Measurements from ENCODE around the gene UNC80. TPM values are rescaled to one million over a fixed set of nuclear protein-coding genes. Genes with fewer than 3 reads are reported as not detected.

Gene UNC80
- total and polyA plus RNA-seq, 2 experiments from 2014 or later, result not detected

DNA sequence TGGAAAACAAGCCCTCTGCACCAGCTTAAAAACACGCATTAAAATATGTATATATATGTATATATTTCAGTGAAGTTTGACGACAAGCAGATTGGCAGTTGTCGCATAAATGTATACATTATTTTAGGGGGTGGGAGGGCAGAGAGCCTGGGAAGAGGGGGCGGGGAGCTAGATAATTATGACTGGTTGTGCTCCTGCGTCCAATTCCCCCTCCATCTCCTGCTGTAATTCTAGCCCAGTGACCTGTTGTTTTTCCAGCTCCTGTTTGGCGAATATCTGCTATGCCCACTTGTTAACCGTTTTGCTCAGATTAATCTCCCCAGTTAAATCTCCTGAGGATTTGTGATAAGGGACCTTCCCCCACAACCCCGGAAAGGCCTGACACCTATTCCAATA, 656 bp downstream of the UNC80 start:
- H3K27ac ChIP-seq, result no peak overlapping the region
- peaks cover 8% of the 10 kb centered on the region; the same call in 1 of the 2 replicates for H3K27me3 ChIP-seq (replicated peaks; ENCODE audit: insufficient read depth)
- H3K9ac ChIP-seq, result no peak overlapping the region
- TF ChIP-seq EZH2phosphoT487 (IDR thresholded peaks at IDR 0.05; ENCODE audit: insufficient read depth, low read depth), result no peak
- TF ChIP-seq EZH2 (IDR thresholded peaks at IDR 0.05; ENCODE audit: insufficient read depth, poor library complexity, severe bottlenecking), result no peak
- no peaks in the 10 kb centered on the region for H3F3A ChIP-seq (ENCODE audit: insufficient read depth)
- H4K20me1 ChIP-seq (ENCODE audit: insufficient read depth), result no peaks in the 10 kb centered on the region
- H2AFZ ChIP-seq, result no peak overlapping the region
- no peak for DNase-seq
- H3K79me2 ChIP-seq (ENCODE audit: insufficient read depth), result no peaks in the 10 kb centered on the region
- H3K4me2 ChIP-seq (ENCODE audit: unreplicated experiment), result no peak overlapping the region
- WGBS, 2 experiments (ENCODE audit: low coverage in 1 of 2, low lambda C conversion rate in 2 of 2, missing lambda C conversion rate in 2 of 2), result 19 to 21% methylated on average over 8 of the region's 8 CpGs
- in situ Hi-C loops (cut with MboI), result no loop called here
- no peaks in the 10 kb centered on the region for H3K9me3 ChIP-seq (ENCODE audit: low read depth)
- H3K4me3 ChIP-seq, result no peak overlapping the region; the same call in 1 of the 2 replicates
- no peaks in the 10 kb centered on the region for H3K4me1 ChIP-seq (ENCODE audit: insufficient read depth)
- no peaks in the 10 kb centered on the region for H3K9me2 ChIP-seq (ENCODE audit: insufficient read depth)
- no peaks in the 10 kb centered on the region for H3K36me3 ChIP-seq (ENCODE audit: low read depth)

DNA sequence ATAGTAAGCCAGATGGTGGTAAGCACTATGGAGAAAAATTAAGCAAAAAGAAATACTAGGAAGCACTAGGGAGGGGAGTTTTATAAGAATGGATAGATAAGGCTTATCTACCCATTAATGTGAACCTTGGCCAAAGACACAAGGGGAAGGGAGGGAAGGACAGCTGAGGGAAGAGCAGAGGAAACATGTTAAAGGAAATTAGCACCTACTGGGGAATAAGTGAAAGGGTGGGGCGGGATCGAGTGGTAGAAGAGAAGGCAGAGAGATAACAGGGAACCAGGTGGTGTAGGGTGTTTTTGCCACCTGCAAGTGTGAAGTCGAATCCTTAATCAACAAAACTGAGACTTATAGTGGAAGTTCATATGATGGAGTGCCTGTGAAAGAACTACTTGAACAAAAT, 1.7 kb downstream of the UNC80 start:
- H3K9ac ChIP-seq, result no peak overlapping the region
- no peaks in the 10 kb centered on the region for H3K36me3 ChIP-seq (ENCODE audit: low read depth)
- H3K4me1 ChIP-seq (ENCODE audit: insufficient read depth), result no peaks in the 10 kb centered on the region
- no peaks in the 10 kb centered on the region for H3F3A ChIP-seq (ENCODE audit: insufficient read depth)
- 2 to 7% methylated on average over 3 of the region's 3 CpGs for WGBS, 2 experiments (ENCODE audit: low coverage in 1 of 2, low lambda C conversion rate in 2 of 2, missing lambda C conversion rate in 2 of 2)
- no peak overlapping the region for H3K4me2 ChIP-seq (ENCODE audit: unreplicated experiment)
- H2AFZ ChIP-seq, result no peak overlapping the region
- TF ChIP-seq EZH2 (IDR thresholded peaks at IDR 0.05; ENCODE audit: insufficient read depth, poor library complexity, severe bottlenecking) (no peak), EZH2phosphoT487 (IDR thresholded peaks at IDR 0.05; ENCODE audit: insufficient read depth, low read depth) (no peak)
- no peaks in the 10 kb centered on the region for H3K9me3 ChIP-seq (ENCODE audit: low read depth)
- H3K27me3 ChIP-seq (replicated peaks; ENCODE audit: insufficient read depth), result peaks cover 8% of the 10 kb centered on the region; the same call in 1 of the 2 replicates
- in situ Hi-C loops (cut with MboI), result no loop called here
- H3K27ac ChIP-seq, result no peak overlapping the region
- no peaks in the 10 kb centered on the region for H3K9me2 ChIP-seq (ENCODE audit: insufficient read depth)
- DNase-seq, result no peak
- H3K79me2 ChIP-seq (ENCODE audit: insufficient read depth), result no peaks in the 10 kb centered on the region
- H4K20me1 ChIP-seq (ENCODE audit: insufficient read depth), result no peaks in the 10 kb centered on the region
- H3K4me3 ChIP-seq, result no peak overlapping the region

DNA sequence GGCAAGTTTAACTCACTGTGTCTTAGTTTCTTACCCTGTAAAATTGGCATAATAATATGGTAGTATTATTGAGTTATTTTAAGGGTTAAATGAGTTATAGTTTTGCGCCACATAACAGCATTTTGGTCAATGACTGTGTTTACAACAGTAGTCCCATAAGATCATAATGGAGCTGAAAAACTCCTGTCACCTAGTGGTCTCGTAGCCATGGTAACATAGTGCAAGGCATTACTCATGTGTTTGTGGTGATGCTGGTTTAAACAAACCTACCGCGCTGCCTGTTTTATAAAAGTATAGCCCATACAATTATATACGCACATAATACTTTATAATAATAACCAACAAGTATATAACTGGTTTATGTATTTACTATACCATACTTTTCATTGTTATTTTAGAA, 15.8 kb downstream of the UNC80 start:
- H3K27me3 ChIP-seq (replicated peaks; ENCODE audit: insufficient read depth), result no peaks in the 10 kb centered on the region
- no peak overlapping the region for H3K27ac ChIP-seq
- no peaks in the 10 kb centered on the region for H3K9me2 ChIP-seq (ENCODE audit: insufficient read depth)
- H3K4me1 ChIP-seq (ENCODE audit: insufficient read depth), result no peaks in the 10 kb centered on the region
- H3K4me3 ChIP-seq, result no peak overlapping the region
- H3K9ac ChIP-seq, result no peak overlapping the region
- no peaks in the 10 kb centered on the region for H4K20me1 ChIP-seq (ENCODE audit: insufficient read depth)
- H3K36me3 ChIP-seq (ENCODE audit: low read depth), result no peaks in the 10 kb centered on the region
- no peaks in the 10 kb centered on the region for H3F3A ChIP-seq (ENCODE audit: insufficient read depth)
- no peak for TF ChIP-seq EZH2phosphoT487 (IDR thresholded peaks at IDR 0.05; ENCODE audit: insufficient read depth, low read depth)
- no peak for TF ChIP-seq EZH2 (IDR thresholded peaks at IDR 0.05; ENCODE audit: insufficient read depth, poor library complexity, severe bottlenecking)
- DNase-seq, result no peak
- WGBS, 2 experiments (ENCODE audit: low coverage in 1 of 2, low lambda C conversion rate in 2 of 2, missing lambda C conversion rate in 2 of 2), result 69 to 72% methylated on average over 5 of the region's 5 CpGs
- H3K79me2 ChIP-seq (ENCODE audit: insufficient read depth), result no peaks in the 10 kb centered on the region
- H3K9me3 ChIP-seq (ENCODE audit: low read depth), result no peaks in the 10 kb centered on the region
- no peak overlapping the region for H3K4me2 ChIP-seq (ENCODE audit: unreplicated experiment)
- no peak overlapping the region for H2AFZ ChIP-seq
- in situ Hi-C loops (cut with MboI), result no loop called here

DNA sequence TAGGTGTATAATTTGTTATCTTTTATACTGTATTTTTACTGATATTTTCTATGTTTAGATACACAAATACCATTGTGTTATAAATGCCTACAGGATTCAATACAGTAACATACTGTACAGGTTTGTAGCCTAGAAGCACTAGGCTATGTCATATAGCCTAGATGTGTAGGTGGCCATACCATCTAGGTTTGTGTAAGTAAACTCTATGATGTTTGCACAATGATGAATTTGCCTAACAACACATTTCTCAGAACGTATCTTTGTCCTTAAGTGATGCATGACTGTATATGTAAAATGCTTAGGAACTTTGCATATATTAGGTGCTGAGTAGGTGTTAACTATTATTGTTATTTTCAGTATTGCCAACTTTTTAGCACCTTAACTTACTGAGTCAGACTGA, 17.3 kb downstream of the UNC80 start:
- no peak overlapping the region for H3K27ac ChIP-seq
- H4K20me1 ChIP-seq (ENCODE audit: insufficient read depth), result no peaks in the 10 kb centered on the region
- no peaks in the 10 kb centered on the region for H3K9me2 ChIP-seq (ENCODE audit: insufficient read depth)
- H3K4me3 ChIP-seq, result no peak overlapping the region
- H3K79me2 ChIP-seq (ENCODE audit: insufficient read depth), result no peaks in the 10 kb centered on the region
- WGBS, 2 experiments (ENCODE audit: low coverage in 1 of 2, low lambda C conversion rate in 2 of 2, missing lambda C conversion rate in 2 of 2), result 8 to 17% methylated on average over 1 of the region's 1 CpG
- no peaks in the 10 kb centered on the region for H3K27me3 ChIP-seq (replicated peaks; ENCODE audit: insufficient read depth)
- no peak for TF ChIP-seq EZH2phosphoT487 (IDR thresholded peaks at IDR 0.05; ENCODE audit: insufficient read depth, low read depth)
- TF ChIP-seq EZH2 (IDR thresholded peaks at IDR 0.05; ENCODE audit: insufficient read depth, poor library complexity, severe bottlenecking), result no peak
- H3K4me1 ChIP-seq (ENCODE audit: insufficient read depth), result no peaks in the 10 kb centered on the region
- H3F3A ChIP-seq (ENCODE audit: insufficient read depth), result no peaks in the 10 kb centered on the region
- H3K36me3 ChIP-seq (ENCODE audit: low read depth), result no peaks in the 10 kb centered on the region
- H3K9ac ChIP-seq, result no peak overlapping the region
- H2AFZ ChIP-seq, result no peak overlapping the region
- in situ Hi-C loops (cut with MboI), result no loop called here
- no peak overlapping the region for H3K4me2 ChIP-seq (ENCODE audit: unreplicated experiment)
- no peaks in the 10 kb centered on the region for H3K9me3 ChIP-seq (ENCODE audit: low read depth)
- DNase-seq, result no peak

Measured in GM23248 (cell line).